GM23338 (cell line): ENCODE measurements around the gene DAPL1. TPM values are rescaled to one million over a fixed set of nuclear protein-coding genes. Genes with fewer than 3 reads are reported as not detected.

ENCODE experiments used
- ATAC-seq: fragments of 200-7000 bp; cut with Tn5 transposase; 3 replicates; pipeline ENCODE4 v1.9.1; 2020
- DNase-seq: peaks from one replicate; pipeline ENCODE4 v3.0.0-alpha.2; 2015; ENCODE audit warnings: low spot score
- H2AFZ ChIP-seq: fragments of 200-600 bp; sonication (generic); 2 replicates; pipeline ENCODE4 v1.8.0; 2016; ENCODE audit warnings: antibody characterized with exemption, mild to moderate bottlenecking, moderate library complexity
- H3F3A ChIP-seq: fragments of 200-600 bp; sonication (generic); replicated peaks from 2 replicates; pipeline ENCODE4 v1.8.0; 2017; ENCODE audit warnings: antibody characterized with exemption, mixed run types, low read depth
- H3K27ac ChIP-seq: fragments of 200-600 bp; sonication (generic); 2 replicates; pipeline ENCODE4 v1.6.1; 2016; ENCODE audit warnings: low read depth
- H3K27me3 ChIP-seq: fragments of 200-600 bp; sonication (generic); 2 replicates; pipeline ENCODE4 v1.8.0; 2016; ENCODE audit warnings: mild to moderate bottlenecking, mixed run types, moderate library complexity; ENCODE audit not compliant: insufficient read depth
- H3K36me3 ChIP-seq: fragments of 200-600 bp; sonication (generic); 2 replicates; pipeline ENCODE4 v1.8.0; 2016; ENCODE audit warnings: mild to moderate bottlenecking; ENCODE audit not compliant: insufficient read depth
- H3K4me1 ChIP-seq: fragments of 200-600 bp; sonication (generic); 2 replicates; pipeline ENCODE4 v1.8.0; 2016; ENCODE audit warnings: mild to moderate bottlenecking, moderate library complexity; ENCODE audit not compliant: insufficient read depth
- H3K4me2 ChIP-seq: fragments of 200-600 bp; sonication (generic); 2 replicates; pipeline ENCODE4 v1.7.1; 2017; ENCODE audit warnings: mixed run types
- H3K4me3 ChIP-seq: fragments of 200-600 bp; sonication (generic); 2 replicates; pipeline ENCODE4 v1.6.1; 2016; ENCODE audit warnings: mixed run types
- H3K79me2 ChIP-seq: fragments of 200-600 bp; sonication (generic); replicated peaks from 2 replicates; pipeline ENCODE4 v1.8.0; 2017; ENCODE audit warnings: mild to moderate bottlenecking; ENCODE audit not compliant: insufficient read depth
- H3K9me2 ChIP-seq: fragments of 200-600 bp; sonication (generic); 2 replicates; pipeline ENCODE4 v1.8.0; 2017; ENCODE audit not compliant: insufficient read depth
- H4K20me1 ChIP-seq: fragments of 200-600 bp; sonication (generic); replicated peaks from 2 replicates; pipeline ENCODE4 v1.8.0; 2017; ENCODE audit warnings: mild to moderate bottlenecking; ENCODE audit not compliant: insufficient read depth
- H3K27ac Mint-ChIP-seq: 2 replicates; pipeline ENCODE4 v1.8.0; 2020; ENCODE audit warnings: inconsistent platforms, mild to moderate bottlenecking, moderate library complexity, mixed read lengths
- H3K27me3 Mint-ChIP-seq: 3 replicates; pipeline ENCODE4 v1.8.0; 2022; ENCODE audit warnings: low read depth, mild to moderate bottlenecking, moderate library complexity, mixed read lengths, inconsistent platforms; ENCODE audit not compliant: insufficient read depth, poor library complexity
- H3K36me3 Mint-ChIP-seq: 3 replicates; pipeline ENCODE4 v1.8.0; 2021; ENCODE audit warnings: low read depth, mild to moderate bottlenecking, inconsistent platforms, moderate library complexity, mixed read lengths
- H3K4me1 Mint-ChIP-seq: 3 replicates; pipeline ENCODE4 v1.8.0; 2020; ENCODE audit warnings: mild to moderate bottlenecking, inconsistent platforms, mixed read lengths
- H3K4me3 Mint-ChIP-seq: 3 replicates; pipeline ENCODE4 v1.8.0; 2021; ENCODE audit warnings: moderate library complexity, mild to moderate bottlenecking, inconsistent platforms, mixed read lengths
- H3K9me3 Mint-ChIP-seq: 3 replicates; pipeline ENCODE4 v1.8.0; 2020; ENCODE audit warnings: moderate library complexity, mild to moderate bottlenecking, inconsistent platforms, mixed read lengths
- CREB1 ChIP-seq: fragments of 250-450 bp; sonication (Bioruptor Pico); IDR thresholded peaks from 2 replicates; pipeline ENCODE4 v1.5.0; 2020; ENCODE audit warnings: low read depth, mild to moderate bottlenecking, moderate library complexity
- CTCF ChIP-seq, 2 experiments: fragments of 200-600 bp in 1 of 2; sonication (generic) in 1 of 2; conservative IDR thresholded peaks; 2 replicates each; pipeline versions ENCODE4 v1.5.1 to v1.6.1; 2016 to 2017; ENCODE audit warnings: antibody characterized with exemption in 2 of 2, low read depth in 2 of 2, mild to moderate bottlenecking in 2 of 2, moderate library complexity in 1 of 2
- EZH2 ChIP-seq: fragments of 200-600 bp; sonication (generic); IDR thresholded peaks from one replicate; pipeline ENCODE4 v1.8.0; 2017; ENCODE audit warnings: antibody characterized with exemption, mild to moderate bottlenecking, low read depth; ENCODE audit not compliant: unreplicated experiment
- EZH2phosphoT487 ChIP-seq: fragments of 200-600 bp; sonication (generic); IDR thresholded peaks from one replicate; pipeline ENCODE4 v1.8.1; 2018; ENCODE audit warnings: antibody characterized with exemption; ENCODE audit not compliant: unreplicated experiment
- JUNB ChIP-seq: IDR thresholded peaks from one replicate; pipeline ENCODE4 v1.6.1; 2016; ENCODE audit warnings: antibody characterized with exemption; ENCODE audit not compliant: unreplicated experiment
- NANOG ChIP-seq: IDR thresholded peaks from 2 replicates; pipeline ENCODE4 v1.6.1; 2016; ENCODE audit warnings: antibody characterized with exemption, borderline replicate concordance
- REST ChIP-seq: IDR thresholded peaks from one replicate; pipeline ENCODE4 v1.6.1; 2018; ENCODE audit warnings: antibody characterized with exemption; ENCODE audit not compliant: unreplicated experiment
- STAT1 ChIP-seq: IDR thresholded peaks from one replicate; pipeline ENCODE4 v1.6.1; 2016; ENCODE audit warnings: antibody characterized with exemption; ENCODE audit not compliant: unreplicated experiment
- ZNF114 ChIP-seq: fragments of 250-450 bp; sonication (Bioruptor Pico); IDR thresholded peaks from 2 replicates; pipeline ENCODE4 v1.5.0; 2020; ENCODE audit warnings: mild to moderate bottlenecking, moderate library complexity
- ZNF331 ChIP-seq: fragments of 250-450 bp; sonication (Bioruptor Pico); IDR thresholded peaks from 2 replicates; pipeline ENCODE4 v1.5.0; 2020; ENCODE audit warnings: low read depth, mild to moderate bottlenecking, moderate library complexity
- ZNF462 ChIP-seq: fragments of 250-450 bp; sonication (Bioruptor Pico); IDR thresholded peaks from 2 replicates; pipeline ENCODE4 v1.5.0; 2020; ENCODE audit warnings: mild to moderate bottlenecking, moderate library complexity
- polyA plus RNA-seq: library from polyadenylated mRNA; unstranded; fragments of >200 nt; fragmentation: Nextera tagmentation; extraction: Ambion mirVana; gene quantifications from 2 replicates; pipeline ENCODE4 v1.2.1, GENCODE V29; 2016
- total RNA-seq: library from RNA; depleted of rRNA; stranded (reverse); fragments of >200 nt; shearing (Covaris generic); gene quantifications from 2 replicates; pipeline ENCODE4 v1.2.3, GENCODE V29; 2014
- TF ChIP-seq, protein P1 (sequence below): IDR thresholded peaks from 2 replicates; pipeline ENCODE4 v1.6.1; 2016; ENCODE audit warnings: antibody characterized with exemption

Gene DAPL1
- total and polyA plus RNA-seq, 2 experiments from 2014 or later = not detected

DNA sequence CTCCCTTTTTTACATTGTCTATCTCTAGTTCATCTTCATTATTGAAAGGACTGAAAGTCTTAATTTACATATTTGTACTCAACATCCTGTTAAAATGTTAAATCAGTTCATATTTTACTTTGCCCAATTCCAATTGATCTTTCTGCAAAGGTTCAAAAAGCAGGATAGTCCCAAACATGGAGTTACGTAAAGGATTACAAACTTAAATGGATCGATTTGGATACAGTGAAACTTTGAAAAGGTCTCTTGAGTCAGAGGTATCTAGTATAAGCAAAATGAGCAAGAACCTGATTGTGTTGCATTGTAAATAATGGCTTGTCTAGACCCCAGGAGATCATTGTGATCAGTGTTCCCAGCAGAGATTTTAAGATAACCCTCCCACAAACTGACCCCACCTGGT lies 4.1 kb downstream of the DAPL1 start:
- Mint-ChIP-seq H3K27ac (no peak overlapping the region), H3K4me3 (no peak overlapping the region), H3K36me3 (no peaks in the 10 kb centered on the region), H3K9me3 (no peaks in the 10 kb centered on the region), H3K4me1 (peaks cover 20% of the 10 kb centered on the region), H3K27me3 (no peaks in the 10 kb centered on the region)
- no peaks in the 10 kb centered on the region for H4K20me1 ChIP-seq
- H3K4me3 ChIP-seq = no peak overlapping the region
- H3K36me3 ChIP-seq = no peaks in the 10 kb centered on the region
- H3K9me2 ChIP-seq = no peaks in the 10 kb centered on the region
- no peak overlapping the region for H3K4me2 ChIP-seq
- TF ChIP-seq ZNF462 (CRISPR knock-in tag) (no peak), EZH2phosphoT487 (no peak), CREB1 (CRISPR knock-in tag) (no peak), REST (no peak), NANOG (no peak), ZNF331 (CRISPR knock-in tag) (no peak), EZH2 (no peak), STAT1 (no peak), JUNB (no peak), CTCF (conservative IDR thresholded peaks at IDR 0.05; ENCODE audit: low read depth in 2 of 2) (no peak), ZNF114 (CRISPR knock-in tag) (no peak)
- TF ChIP-seq, protein P1, sequence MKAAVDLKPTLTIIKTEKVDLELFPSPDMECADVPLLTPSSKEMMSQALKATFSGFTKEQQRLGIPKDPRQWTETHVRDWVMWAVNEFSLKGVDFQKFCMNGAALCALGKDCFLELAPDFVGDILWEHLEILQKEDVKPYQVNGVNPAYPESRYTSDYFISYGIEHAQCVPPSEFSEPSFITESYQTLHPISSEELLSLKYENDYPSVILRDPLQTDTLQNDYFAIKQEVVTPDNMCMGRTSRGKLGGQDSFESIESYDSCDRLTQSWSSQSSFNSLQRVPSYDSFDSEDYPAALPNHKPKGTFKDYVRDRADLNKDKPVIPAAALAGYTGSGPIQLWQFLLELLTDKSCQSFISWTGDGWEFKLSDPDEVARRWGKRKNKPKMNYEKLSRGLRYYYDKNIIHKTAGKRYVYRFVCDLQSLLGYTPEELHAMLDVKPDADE = no peak
- no peak for DNase-seq
- no peak overlapping the region for H3K27ac ChIP-seq
- H2AFZ ChIP-seq = 0 out of 2 replicates have a peak overlapping the region, but pooled peaks have one; percentile 19
- no peaks in the 10 kb centered on the region for H3K27me3 ChIP-seq
- H3K4me1 ChIP-seq = peaks cover 11% of the 10 kb centered on the region
- no peak for ATAC-seq
- H3K79me2 ChIP-seq = no peaks in the 10 kb centered on the region
- H3F3A ChIP-seq = no peaks in the 10 kb centered on the region
